ENCODE results near the gene DISP1. TPM values are rescaled to one million over a fixed set of nuclear protein-coding genes. Genes with fewer than 3 reads are reported as not detected.

Gene DISP1
- total and polyA plus RNA-seq, 10 donors: 1.5 to 14.3 (median 7.2) TPM

GRCh38 chr1:222784916-222785315 lies 29.9 kb upstream of the DISP1 start:
- peaks cover 0 to 25% (median 0%) of the 10 kb centered on the region in 6 donors for H3K4me1 ChIP-seq
- H3K27ac ChIP-seq: no peak overlapping the region
- DNase-seq: no peak
- H3K4me3 ChIP-seq: no peak overlapping the region
- H3K36me3 ChIP-seq: no peaks in the 10 kb centered on the region
- WGBS, 5 donors: 4 to 38% (median 12%) methylated on average over 2 of the region's 2 CpGs
- TF ChIP-seq CTCF (IDR thresholded peaks at IDR 0.05 in 8 of 11, conservative IDR thresholded peaks at IDR 0.05 in 3 of 11): no peak
- TF ChIP-seq POLR2AphosphoS5 (IDR thresholded peaks at IDR 0.05): no peak
- no peak for TF ChIP-seq POLR2A (IDR thresholded peaks at IDR 0.05)
- H3K9me3 ChIP-seq: peaks cover 0 to 10% (median 5%) of the 10 kb centered on the region in 8 donors
- intact Hi-C loops (cut with DNase I; ENCODE audit: low total_unique reads): no loop called here
- no peaks in the 10 kb centered on the region for H3K27me3 ChIP-seq (replicated peaks in 1 of 7)

- WGBS, 5 donors: 25 to 44% (median 34%) methylated on average over 2 of the region's 2 CpGs
- no peak for TF ChIP-seq POLR2AphosphoS5 (IDR thresholded peaks at IDR 0.05)
- TF ChIP-seq POLR2A (IDR thresholded peaks at IDR 0.05): no peak
- TF ChIP-seq CTCF (IDR thresholded peaks at IDR 0.05 in 8 of 11, conservative IDR thresholded peaks at IDR 0.05 in 3 of 11): no peak
- no peak overlapping the region for H3K27ac ChIP-seq
- H3K36me3 ChIP-seq: no peaks in the 10 kb centered on the region
- no peaks in the 10 kb centered on the region for H3K27me3 ChIP-seq (replicated peaks in 1 of 7)
- no peak for DNase-seq
- H3K4me1 ChIP-seq: peaks cover 0 to 25% (median 0%) of the 10 kb centered on the region in 6 donors
- intact Hi-C loops (cut with DNase I; ENCODE audit: low total_unique reads): no loop called here
- peaks cover 0 to 15% (median 11%) of the 10 kb centered on the region in 8 donors for H3K9me3 ChIP-seq
- no peak overlapping the region for H3K4me3 ChIP-seq
Measured at GRCh38 chr1:222785529-222785928, 29.3 kb upstream of the DISP1 start.

- no peaks in the 10 kb centered on the region for H3K36me3 ChIP-seq
- H3K4me3 ChIP-seq: no peak overlapping the region
- no peaks in the 10 kb centered on the region for H3K27me3 ChIP-seq (replicated peaks in 1 of 7)
- 60 to 77% (median 73%) methylated on average over 1 of the region's 1 CpG for WGBS, 5 donors
- H3K27ac ChIP-seq: no peak overlapping the region
- intact Hi-C loops (cut with DNase I; ENCODE audit: low total_unique reads): no loop called here
- peaks cover 0 to 25% (median 0%) of the 10 kb centered on the region in 6 donors for H3K4me1 ChIP-seq
- DNase-seq: no peak
- peaks cover 0 to 15% (median 12%) of the 10 kb centered on the region in 8 donors for H3K9me3 ChIP-seq
- no peak for TF ChIP-seq POLR2A (IDR thresholded peaks at IDR 0.05)
- TF ChIP-seq CTCF (IDR thresholded peaks at IDR 0.05 in 8 of 11, conservative IDR thresholded peaks at IDR 0.05 in 3 of 11): no peak
- TF ChIP-seq POLR2AphosphoS5 (IDR thresholded peaks at IDR 0.05): no peak
Measured at GRCh38 chr1:222786121-222786520, 28.7 kb upstream of the DISP1 start.

GRCh38 chr1:222787729-222788128 lies 27.1 kb upstream of the DISP1 start:
- intact Hi-C loops (cut with DNase I; ENCODE audit: low total_unique reads): no loop called here
- DNase-seq: no peak

More at GRCh38 chr1:222787729-222788128, 27.1 kb upstream of the DISP1 start:
- Histone ChIP-seq H3K4me1 (peaks cover 0 to 28% (median 0%) of the 10 kb centered on the region in 6 donors), H3K4me3 (no peak overlapping the region), H3K27ac (no peak overlapping the region), H3K27me3 (replicated peaks in 1 of 7) (no peaks in the 10 kb centered on the region), H3K36me3 (no peaks in the 10 kb centered on the region), H3K9me3 (peaks cover 0 to 15% (median 12%) of the 10 kb centered on the region in 8 donors)
- 74 to 84% (median 78%) methylated on average over 4 of the region's 4 CpGs for WGBS, 5 donors
- TF ChIP-seq POLR2A (IDR thresholded peaks at IDR 0.05) (no peak), POLR2AphosphoS5 (IDR thresholded peaks at IDR 0.05) (no peak), CTCF (IDR thresholded peaks at IDR 0.05 in 8 of 11, conservative IDR thresholded peaks at IDR 0.05 in 3 of 11) (no peak)

Data from spleen (tissue), 11 donors.